HUES6 (cell line): ENCODE measurements around the gene LRR1.

ENCODE experiments used
- H3K27ac ChIP-seq: 2 replicates; pipeline ENCODE4 v1.7.0; 2013; ENCODE audit warnings: low read depth, mild to moderate bottlenecking, low read length, inconsistent platforms
- H3K27me3 ChIP-seq: 2 replicates; pipeline ENCODE4 v1.6.1; 2013; ENCODE audit warnings: low read length; ENCODE audit not compliant: control insufficient read depth, insufficient read depth
- H3K36me3 ChIP-seq: 2 replicates; pipeline ENCODE4 v1.6.1; 2013; ENCODE audit warnings: low read length; ENCODE audit not compliant: control insufficient read depth, insufficient read depth
- H3K4me1 ChIP-seq: 2 replicates; pipeline ENCODE4 v1.6.1; 2013; ENCODE audit warnings: low read length; ENCODE audit not compliant: control insufficient read depth, insufficient read depth
- H3K4me3 ChIP-seq: 2 replicates; pipeline ENCODE4 v1.5.1; 2013; ENCODE audit warnings: low read depth, low read length
- H3K9ac ChIP-seq: one replicate; pipeline ENCODE4 v1.6.1; 2013; ENCODE audit warnings: mild to moderate bottlenecking, low read length
- H3K9me3 ChIP-seq: 2 replicates; pipeline ENCODE4 v1.6.1; 2013; ENCODE audit warnings: low read depth, low read length; ENCODE audit not compliant: control insufficient read depth, insufficient read depth

LRR1 gene, protein sequence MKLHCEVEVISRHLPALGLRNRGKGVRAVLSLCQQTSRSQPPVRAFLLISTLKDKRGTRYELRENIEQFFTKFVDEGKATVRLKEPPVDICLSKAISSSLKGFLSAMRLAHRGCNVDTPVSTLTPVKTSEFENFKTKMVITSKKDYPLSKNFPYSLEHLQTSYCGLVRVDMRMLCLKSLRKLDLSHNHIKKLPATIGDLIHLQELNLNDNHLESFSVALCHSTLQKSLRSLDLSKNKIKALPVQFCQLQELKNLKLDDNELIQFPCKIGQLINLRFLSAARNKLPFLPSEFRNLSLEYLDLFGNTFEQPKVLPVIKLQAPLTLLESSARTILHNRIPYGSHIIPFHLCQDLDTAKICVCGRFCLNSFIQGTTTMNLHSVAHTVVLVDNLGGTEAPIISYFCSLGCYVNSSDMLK

DNA sequence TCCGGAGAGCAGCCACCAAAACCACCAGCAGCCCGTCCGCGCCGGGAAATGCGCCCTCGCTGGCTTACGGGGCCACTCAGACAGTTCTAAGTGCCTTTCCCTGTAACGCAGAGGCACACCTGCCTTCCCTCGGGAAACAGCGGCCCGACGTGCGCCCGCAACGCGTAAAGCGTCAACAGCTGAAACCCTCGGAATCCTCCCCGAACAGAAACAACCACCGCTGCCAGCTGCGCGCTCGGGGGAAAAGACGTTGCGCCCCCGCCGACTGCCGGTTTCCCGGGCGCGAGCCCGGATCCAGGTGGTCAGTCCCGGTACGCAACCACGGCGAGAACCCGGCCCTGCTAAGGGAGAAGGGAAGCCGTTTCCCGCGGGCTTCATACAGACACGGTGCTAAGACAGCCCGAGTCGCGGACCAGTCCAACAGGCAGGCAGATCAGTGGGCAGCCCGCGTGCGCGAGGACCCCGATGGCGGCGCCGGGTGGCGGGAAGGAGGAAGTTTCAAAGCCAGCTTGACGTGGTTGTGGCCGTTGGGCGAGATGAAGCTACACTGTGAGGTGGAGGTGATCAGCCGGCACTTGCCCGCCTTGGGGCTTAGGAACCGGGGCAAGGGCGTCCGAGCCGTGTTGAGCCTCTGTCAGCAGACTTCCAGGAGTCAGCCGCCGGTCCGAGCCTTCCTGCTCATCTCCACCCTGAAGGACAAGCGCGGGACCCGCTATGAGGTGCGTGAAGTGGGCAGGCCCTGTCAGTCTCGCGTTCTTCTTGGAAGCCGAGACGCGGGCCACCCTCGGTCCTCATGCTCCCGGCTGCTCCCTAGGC lies at the start of gene LRR1:
LRR1 (plus strand) TSS at position 456 of the 816 bp plus-strand sequence; CDS start at position 537, 81 bp downstream.
- Histone ChIP-seq H3K9ac (peak within 1 kb of the TSS; percentile 99), H3K4me1 (no peaks in the 10 kb centered on the region), H3K36me3 (peaks cover 18% of the 10 kb centered on the region), H3K4me3 (peak within 1 kb of the TSS; percentile 97), H3K27ac (peak within 1 kb of the TSS; percentile 94), H3K27me3 (no peaks in the 10 kb centered on the region), H3K9me3 (no peaks in the 10 kb centered on the region)

DNA sequence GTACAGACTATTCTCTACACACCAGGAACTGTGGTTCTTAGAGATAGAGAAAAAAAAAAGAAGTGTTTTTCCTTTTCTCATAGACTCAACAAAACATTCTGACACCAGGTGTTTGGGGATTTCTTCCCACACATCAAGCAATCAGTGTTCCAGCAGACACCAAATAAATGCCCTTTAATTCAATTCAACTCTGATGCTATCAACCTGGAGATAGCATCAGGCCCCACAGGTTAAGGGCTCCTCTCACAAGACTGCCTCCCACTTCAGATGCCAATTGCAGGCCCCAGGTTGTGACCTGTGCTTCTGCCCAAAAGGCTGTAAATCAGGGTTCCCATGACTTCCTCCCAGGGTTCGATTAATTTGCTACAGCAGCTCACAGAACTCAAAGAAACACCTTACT lies 49.3 kb upstream of the LRR1 start:
- Histone ChIP-seq H3K4me1 (peaks cover 15% of the 10 kb centered on the region), H3K27me3 (no peaks in the 10 kb centered on the region), H3K9ac (no peak overlapping the region), H3K36me3 (no peaks in the 10 kb centered on the region), H3K4me3 (no peak overlapping the region), H3K9me3 (peaks cover 7% of the 10 kb centered on the region; the same call in 1 of the 2 replicates), H3K27ac (no peak overlapping the region)

DNA sequence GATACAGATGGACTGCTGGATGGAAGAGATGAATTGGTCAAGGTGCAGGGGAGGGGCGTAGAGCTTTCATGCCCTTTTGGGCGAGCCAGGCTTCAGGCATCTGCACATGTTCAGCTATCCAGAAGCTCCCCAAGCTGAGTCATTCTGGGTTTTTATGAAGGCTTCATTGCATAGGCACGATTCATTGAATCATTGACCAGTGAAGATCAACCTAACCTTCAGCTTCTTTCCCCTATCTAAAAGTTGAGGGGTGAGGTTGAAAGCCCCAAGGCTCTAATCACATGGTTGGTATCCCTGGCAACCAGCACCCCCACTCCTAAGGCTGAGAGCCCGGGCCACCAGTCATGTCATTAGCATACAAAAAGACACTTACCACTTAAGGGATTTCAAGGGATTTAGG lies 48.9 kb upstream of the LRR1 start:
- Histone ChIP-seq H3K9me3 (peaks cover 7% of the 10 kb centered on the region; the same call in 1 of the 2 replicates), H3K36me3 (no peaks in the 10 kb centered on the region), H3K27me3 (no peaks in the 10 kb centered on the region), H3K9ac (no peak overlapping the region), H3K4me1 (peaks cover 15% of the 10 kb centered on the region), H3K4me3 (no peak overlapping the region), H3K27ac (no peak overlapping the region)

DNA sequence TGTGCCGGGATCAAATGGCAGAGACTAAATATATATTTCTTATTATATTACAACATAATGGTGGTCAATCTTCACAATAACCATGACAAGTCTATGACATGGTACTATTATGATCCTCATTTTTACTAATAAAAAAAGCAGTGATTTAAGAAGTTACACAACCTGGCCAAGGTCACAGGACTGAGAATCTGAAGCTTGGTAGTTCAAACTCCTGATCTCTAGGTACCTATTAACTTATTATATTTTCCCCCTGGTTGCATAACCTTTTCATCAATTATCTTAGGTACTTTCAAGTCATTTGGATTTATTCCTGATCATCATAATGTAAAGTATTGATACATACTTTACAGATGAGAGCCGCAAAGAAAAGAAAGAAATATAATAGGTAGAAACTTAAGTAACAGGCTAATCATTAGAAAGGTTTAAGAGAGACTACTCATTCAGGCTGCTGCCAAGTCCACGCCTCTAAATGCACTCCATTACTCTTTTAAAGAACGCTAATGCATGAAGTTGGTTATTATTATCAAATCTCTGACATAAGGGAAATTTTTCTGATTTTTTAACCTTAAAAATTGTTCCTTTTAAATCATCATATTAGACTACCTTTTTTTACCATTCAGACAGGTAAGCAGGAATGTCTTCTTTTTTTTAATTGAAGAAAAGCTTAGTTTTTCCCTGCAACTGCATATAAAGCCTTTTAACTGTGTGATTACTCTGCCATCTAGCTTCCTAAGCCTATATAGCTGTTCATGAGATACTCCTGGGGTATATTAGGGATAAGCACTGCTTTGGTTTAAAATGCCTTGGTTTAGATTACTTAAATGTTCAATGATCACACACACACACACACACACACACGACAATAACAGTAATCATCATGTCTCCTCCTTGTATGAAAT lies 48.2 kb upstream of the LRR1 start:
- no peak overlapping the region for H3K9ac ChIP-seq

DNA sequence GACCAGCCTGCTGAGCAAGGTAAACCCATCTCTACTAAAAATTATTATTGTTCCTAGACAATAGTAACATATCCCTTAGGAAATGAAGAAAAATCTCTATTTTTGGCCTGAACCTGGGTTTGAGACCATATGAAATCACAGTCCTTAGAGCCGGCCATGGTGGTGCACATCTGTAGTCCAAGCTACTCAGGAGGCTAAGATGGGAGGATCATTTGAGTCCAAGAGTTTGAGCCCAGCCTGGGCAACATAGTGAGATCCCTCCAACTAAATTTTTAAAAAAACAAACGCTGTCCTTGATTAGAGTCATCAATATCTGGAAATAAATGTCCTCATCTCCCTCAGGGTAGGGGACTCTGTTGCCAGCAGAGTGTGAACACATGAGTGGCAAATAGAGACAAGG lies 47.2 kb upstream of the LRR1 start:
- H3K4me3 ChIP-seq: no peak overlapping the region
- no peak overlapping the region for H3K9ac ChIP-seq
- H3K27ac ChIP-seq: no peak overlapping the region
- peaks cover 15% of the 10 kb centered on the region for H3K4me1 ChIP-seq
- no peaks in the 10 kb centered on the region for H3K36me3 ChIP-seq
- peaks cover 7% of the 10 kb centered on the region; the same call in 1 of the 2 replicates for H3K9me3 ChIP-seq
- H3K27me3 ChIP-seq: no peaks in the 10 kb centered on the region

More for the DNA sequence above, 48.2 kb upstream of the LRR1 start:
- H3K27ac ChIP-seq: no peak overlapping the region
- peaks cover 15% of the 10 kb centered on the region for H3K4me1 ChIP-seq
- H3K27me3 ChIP-seq: no peaks in the 10 kb centered on the region
- no peak overlapping the region for H3K4me3 ChIP-seq
- H3K9me3 ChIP-seq: peaks cover 7% of the 10 kb centered on the region; the same call in 1 of the 2 replicates
- H3K36me3 ChIP-seq: no peaks in the 10 kb centered on the region

DNA sequence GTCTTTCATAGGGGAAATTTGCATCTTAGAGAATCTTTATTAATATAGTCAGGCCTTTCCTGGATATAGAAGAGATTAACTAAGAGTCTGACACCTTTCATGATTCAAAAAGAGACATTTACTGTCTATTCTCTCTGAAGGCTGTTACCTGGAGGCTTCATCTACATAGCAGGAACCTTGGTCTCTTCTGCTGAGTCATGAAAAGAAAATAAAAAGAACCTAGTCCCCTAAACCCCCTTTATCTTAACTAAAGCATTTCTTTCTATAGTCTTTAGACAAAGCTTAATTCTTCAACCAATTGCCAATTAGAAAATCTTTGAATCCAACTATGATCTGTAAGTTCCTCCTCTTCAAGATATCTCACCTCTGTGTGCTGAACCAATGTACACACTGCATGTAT lies 45.6 kb upstream of the LRR1 start:
- H3K9me3 ChIP-seq: peaks cover 7% of the 10 kb centered on the region; the same call in 1 of the 2 replicates
- no peak overlapping the region for H3K27ac ChIP-seq
- no peaks in the 10 kb centered on the region for H3K36me3 ChIP-seq
- peaks cover 15% of the 10 kb centered on the region for H3K4me1 ChIP-seq
- no peak overlapping the region for H3K9ac ChIP-seq
- no peaks in the 10 kb centered on the region for H3K27me3 ChIP-seq
- H3K4me3 ChIP-seq: no peak overlapping the region

DNA sequence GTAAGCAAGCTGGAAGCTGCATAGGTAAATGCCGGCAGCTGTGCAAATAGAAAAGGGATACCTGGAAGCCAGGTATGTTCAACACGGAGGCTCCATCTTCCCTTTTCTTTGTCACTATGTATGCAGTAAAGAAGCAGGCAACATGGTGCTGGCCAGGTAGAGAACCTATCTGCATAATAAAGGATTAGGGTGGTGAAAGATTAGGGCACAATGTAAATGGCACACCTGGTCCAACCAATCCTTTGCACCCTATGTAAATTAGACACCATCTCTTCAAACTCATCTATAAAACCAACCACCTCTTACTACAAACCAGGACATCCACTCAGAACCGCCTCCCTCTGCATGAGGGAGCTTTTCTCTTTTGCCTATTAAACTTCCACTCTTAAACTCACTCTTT lies 44.8 kb upstream of the LRR1 start:
- Histone ChIP-seq H3K27ac (no peak overlapping the region), H3K9me3 (peaks cover 7% of the 10 kb centered on the region; the same call in 1 of the 2 replicates), H3K4me3 (no peak overlapping the region), H3K27me3 (no peaks in the 10 kb centered on the region), H3K9ac (no peak overlapping the region), H3K36me3 (no peaks in the 10 kb centered on the region), H3K4me1 (peaks cover 15% of the 10 kb centered on the region)

DNA sequence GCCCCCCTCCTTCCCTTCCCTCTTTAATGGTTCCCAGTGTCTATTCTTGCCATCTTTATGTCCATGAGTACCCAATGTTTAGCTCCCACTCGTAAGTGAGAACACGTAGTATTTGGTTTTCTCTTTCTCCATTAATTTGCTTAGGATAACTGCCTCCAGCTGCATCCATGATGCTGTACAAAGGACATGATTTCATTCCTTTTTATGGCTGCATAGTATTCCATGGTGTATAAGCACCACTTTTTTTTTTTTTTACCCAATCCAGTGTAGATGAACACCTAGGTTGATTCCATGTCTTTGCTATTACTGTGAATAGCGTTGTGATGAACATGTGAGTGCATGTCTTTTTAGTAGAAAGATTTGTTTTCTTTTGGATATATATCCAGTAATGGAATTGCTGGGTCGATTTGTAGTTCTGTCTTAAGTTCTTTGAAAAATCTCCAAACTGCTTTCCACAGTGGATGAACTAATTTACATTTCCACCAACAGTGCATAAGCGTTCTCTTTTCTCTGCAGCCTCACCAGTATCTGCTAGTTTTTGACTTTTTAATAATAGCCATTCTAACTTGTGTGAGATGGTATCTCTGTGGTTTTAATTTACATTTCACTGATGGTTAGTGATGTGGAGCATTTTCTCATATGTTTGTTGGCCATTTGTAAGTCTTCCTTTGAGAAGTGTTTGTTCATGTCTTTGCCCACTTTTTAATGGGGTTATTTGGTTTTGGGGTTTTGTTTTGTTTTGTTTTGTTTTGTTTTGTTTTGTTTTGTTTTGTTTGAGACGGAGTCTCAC lies 38.6 kb upstream of the LRR1 start:
- Histone ChIP-seq H3K27ac (no peak overlapping the region), H3K9me3 (no peaks in the 10 kb centered on the region), H3K36me3 (no peaks in the 10 kb centered on the region), H3K4me3 (no peak overlapping the region), H3K9ac (no peak overlapping the region), H3K4me1 (no peaks in the 10 kb centered on the region), H3K27me3 (no peaks in the 10 kb centered on the region)

DNA sequence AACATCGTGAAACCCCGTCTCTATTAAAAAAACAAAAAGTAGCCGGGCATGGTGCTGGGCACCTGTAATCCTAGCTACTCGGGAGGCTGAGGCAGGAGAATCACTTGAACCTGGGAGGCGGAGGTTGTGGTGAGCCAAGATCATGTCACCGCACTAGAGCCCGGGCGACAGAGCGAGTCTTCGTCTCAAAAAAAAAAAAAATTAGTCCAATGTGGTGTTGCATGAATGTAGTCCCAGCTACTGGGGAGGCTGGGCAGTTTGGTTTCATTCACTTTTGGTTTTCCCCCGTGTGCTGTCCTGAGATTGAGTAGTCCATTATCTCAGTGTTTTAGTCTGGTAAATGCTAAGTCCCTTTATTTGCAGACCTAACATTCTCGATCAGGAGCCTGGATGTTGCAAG lies 32.0 kb upstream of the LRR1 start:
- H3K4me1 ChIP-seq: no peaks in the 10 kb centered on the region
- H3K9me3 ChIP-seq: 0 out of 2 replicates have a peak, but pooled peaks cover 4% of the 10 kb centered on the region
- H3K9ac ChIP-seq: no peak overlapping the region
- H3K4me3 ChIP-seq: no peak overlapping the region
- H3K27ac ChIP-seq: no peak overlapping the region
- H3K36me3 ChIP-seq: no peaks in the 10 kb centered on the region
- no peaks in the 10 kb centered on the region for H3K27me3 ChIP-seq

DNA sequence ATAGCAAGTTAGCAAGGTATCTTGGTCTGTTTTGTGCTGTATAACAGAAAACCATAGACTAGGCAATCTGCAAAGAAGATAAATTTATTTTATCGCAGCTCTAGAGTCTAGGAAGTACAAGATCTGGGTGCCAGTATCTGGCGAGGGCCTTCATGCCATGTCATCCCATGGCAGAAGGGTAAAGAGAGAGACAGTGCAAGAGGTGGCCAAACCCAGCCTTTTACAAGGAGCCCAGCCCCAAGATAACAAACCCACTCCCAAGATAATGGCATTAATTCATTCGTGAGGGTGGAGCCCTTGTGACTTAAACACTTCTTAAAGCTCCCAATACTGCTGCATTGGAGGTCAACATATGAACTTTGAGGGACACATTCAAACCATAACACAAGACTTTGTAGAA lies 29.5 kb upstream of the LRR1 start:
- no peaks in the 10 kb centered on the region for H3K4me1 ChIP-seq
- H3K27ac ChIP-seq: no peak overlapping the region
- peaks cover 13% of the 10 kb centered on the region for H3K36me3 ChIP-seq
- 0 out of 2 replicates have a peak, but pooled peaks cover 4% of the 10 kb centered on the region for H3K9me3 ChIP-seq
- H3K4me3 ChIP-seq: no peak overlapping the region
- H3K27me3 ChIP-seq: no peaks in the 10 kb centered on the region
- H3K9ac ChIP-seq: no peak overlapping the region
